HG02759 (cell line): ENCODE measurements around the gene UBASH3A.
"Not testable (repeated sequence)": the region's sequence is repeated elsewhere in the genome, so short reads cannot be mapped to it uniquely, and the experiment has no call there.

Experiments
- ATAC-seq: cut with Tn5 transposase; IDR thresholded peaks from one replicate; pipeline ENCODE4 v1.9.1; 2021; ENCODE audit warnings: mild to moderate bottlenecking, moderate library complexity; ENCODE audit not compliant: unreplicated experiment

Gene UBASH3A

GRCh38 chr21:42465008-42465802 is 61.5 kb downstream of the UBASH3A start:
- ATAC-seq: peak; percentile 42

GRCh38 chr21:42465803-42466127 is 62.1 kb downstream of the UBASH3A start:
- ATAC-seq: no peak

- no peak for ATAC-seq
Observed at GRCh38 chr21:42466700-42467099, 63.0 kb downstream of the UBASH3A start.

- ATAC-seq: no peak
Observed at GRCh38 chr21:42467140-42467983, 63.7 kb downstream of the UBASH3A start.

GRCh38 chr21:42468491-42469131 is 64.9 kb downstream of the UBASH3A start:
- ATAC-seq: no peak

GRCh38 chr21:42469272-42469671 is 65.6 kb downstream of the UBASH3A start:
- ATAC-seq: peak; percentile 44

GRCh38 chr21:42469726-42470125 is 66.0 kb downstream of the UBASH3A start:
- ATAC-seq: not testable (repeated sequence)

GRCh38 chr21:42471206-42471605 is 67.5 kb downstream of the UBASH3A start:
- ATAC-seq: no peak

GRCh38 chr21:42471716-42472330 is 68.1 kb downstream of the UBASH3A start:
- ATAC-seq: no peak

GRCh38 chr21:42472521-42472920 is 68.8 kb downstream of the UBASH3A start:
- no peak for ATAC-seq

- no peak for ATAC-seq
Observed at GRCh38 chr21:42473498-42474042, 69.9 kb downstream of the UBASH3A start.

GRCh38 chr21:42474043-42474831 is 70.5 kb downstream of the UBASH3A start:
- peak; percentile 55 for ATAC-seq

- ATAC-seq: no peak
Observed at GRCh38 chr21:42475036-42475435, 71.3 kb downstream of the UBASH3A start.

- no peak for ATAC-seq
Observed at GRCh38 chr21:42475526-42476387, 72.1 kb downstream of the UBASH3A start.

- ATAC-seq: no peak
Observed at GRCh38 chr21:42476388-42477331, 73.0 kb downstream of the UBASH3A start.

GRCh38 chr21:42478504-42478903 is 74.8 kb downstream of the UBASH3A start:
- no peak for ATAC-seq

- no peak for ATAC-seq
Observed at GRCh38 chr21:42479582-42479981, 75.9 kb downstream of the UBASH3A start.

GRCh38 chr21:42480736-42481135 is 77.0 kb downstream of the UBASH3A start:
- ATAC-seq: no peak
